T-cell (primary cell): ENCODE data around the gene FAM210B. TPM values are rescaled to one million over a fixed set of nuclear protein-coding genes. Genes with fewer than 3 reads are reported as not detected.

Experiments used
- ATAC-seq, 4 experiments: fragments of 200-7000 bp in 3 of 4; fragments of 150-1000 bp in 1 of 4; cut with Tn5 transposase; replicated peaks in 1 of 4; 1 replicate in 3 of 4; 2 replicates in 1 of 4; pipeline ENCODE4 v1.10.0; 2021; ENCODE audit warnings: moderate library complexity in 3 of 4, mild to moderate bottlenecking in 2 of 4, moderate number of reproducible peaks in 1 of 4
- CTCF ChIA-PET, 2 donors: fragments of 300-600 bp; sonication (Branson Sonifier 250); formaldehyde crosslinking; loops; one replicate each; lab custom pipeline; 2022; ENCODE audit warnings: antibody characterized with exemption in 2 of 2; lab: Charles Lee
- POLR2A ChIA-PET, 2 donors: fragments of 300-600 bp; sonication (Branson Sonifier 250); formaldehyde crosslinking; loops; one replicate each; lab custom pipeline; 2022; ENCODE audit warnings: antibody characterized with exemption in 2 of 2; lab: Charles Lee
- DNase-seq, 35 experiments: peaks; one replicate each; pipeline versions ENCODE4 v3.0.0 to v3.0.0-alpha.2; 2013 to 2023
- H3K27ac ChIP-seq: one replicate; pipeline ENCODE4 v1.5.1; 2013; ENCODE audit warnings: low read length
- H3K27me3 ChIP-seq, 2 experiments: replicated peaks in 1 of 2; 1 replicate in 1 of 2; 2 replicates in 1 of 2; pipeline versions ENCODE4 v1.6.1 to v1.7.0; 2013; ENCODE audit warnings: low read length in 1 of 2, mixed read lengths in 1 of 2; ENCODE audit not compliant: control insufficient read depth in 2 of 2, insufficient read depth in 2 of 2; ENCODE audit errors: extremely low read depth in 1 of 2
- H3K36me3 ChIP-seq, 2 donors: 1 replicate in 1 of 2; 2 replicates in 1 of 2; pipeline versions ENCODE4 v1.6.1 to v1.7.0; 2013; ENCODE audit warnings: low read length in 1 of 2; ENCODE audit not compliant: control insufficient read depth in 2 of 2, insufficient read depth in 1 of 2; ENCODE audit errors: extremely low read depth in 1 of 2
- H3K4me1 ChIP-seq, 2 experiments: 1 replicate in 1 of 2; 2 replicates in 1 of 2; pipeline versions ENCODE4 v1.6.1 to v1.7.0; 2013; ENCODE audit warnings: low read length in 2 of 2, mixed read lengths in 1 of 2; ENCODE audit not compliant: insufficient read depth in 2 of 2, control insufficient read depth in 1 of 2; ENCODE audit errors: extremely low read depth in 1 of 2
- H3K4me3 ChIP-seq, 2 donors: 1 replicate in 1 of 2; 2 replicates in 1 of 2; pipeline versions ENCODE4 v1.5.1 to v1.7.0; 2013; ENCODE audit warnings: mild to moderate bottlenecking in 2 of 2, low read length in 1 of 2, moderate library complexity in 1 of 2; ENCODE audit not compliant: control insufficient read depth in 1 of 2; ENCODE audit errors: extremely low read depth in 1 of 2
- H3K9me3 ChIP-seq: 2 replicates; pipeline ENCODE4 v1.7.0; 2013
- H3K27ac Mint-ChIP-seq, 2 donors: one replicate each; pipeline ENCODE4 v1.8.0; 2020 to 2021; ENCODE audit warnings: mild to moderate bottlenecking in 2 of 2, mixed read lengths in 2 of 2
- H3K27me3 Mint-ChIP-seq, 2 donors: one replicate each; pipeline ENCODE4 v1.8.0; 2021 to 2022; ENCODE audit warnings: mixed read lengths in 2 of 2
- H3K36me3 Mint-ChIP-seq: one replicate; pipeline ENCODE4 v1.8.0; 2021; ENCODE audit warnings: mixed read lengths
- H3K4me1 Mint-ChIP-seq, 3 donors: one replicate each; pipeline ENCODE4 v1.8.0; 2020 to 2022; ENCODE audit warnings: mixed read lengths in 3 of 3, mild to moderate bottlenecking in 1 of 3
- H3K4me3 Mint-ChIP-seq, 3 donors: one replicate each; pipeline ENCODE4 v1.8.0; 2020 to 2022; ENCODE audit warnings: mild to moderate bottlenecking in 3 of 3, mixed read lengths in 3 of 3, moderate library complexity in 3 of 3
- H3K9me3 Mint-ChIP-seq, 3 donors: one replicate each; pipeline ENCODE4 v1.8.0; 2020 to 2022; ENCODE audit warnings: mixed read lengths in 3 of 3
- WGBS: methylation state at CpG from one replicate; pipeline ENCODE4 v1.1.5; 2013; ENCODE audit warnings: missing lambda C conversion rate; ENCODE audit not compliant: insufficient coverage; 5-methylcytosine and 5-hydroxymethylcytosine counted together
- total RNA-seq, 35 experiments: library from RNA in 6 of 35; stranded (reverse) in 6 of 35; fragments of 120-200 nt in 1 of 35; gene quantifications; one replicate each; pipeline versions ENCODE4 v1.2.1 to v1.2.4 and lab custom pipeline; 2013 to 2026

Gene FAM210B, protein sequence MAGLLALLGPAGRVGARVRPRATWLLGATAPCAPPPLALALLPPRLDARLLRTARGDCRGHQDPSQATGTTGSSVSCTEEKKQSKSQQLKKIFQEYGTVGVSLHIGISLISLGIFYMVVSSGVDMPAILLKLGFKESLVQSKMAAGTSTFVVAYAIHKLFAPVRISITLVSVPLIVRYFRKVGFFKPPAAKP
- total RNA-seq (10 to 100 TPM; 17.2 to 23.9 (median 20.4) TPM), total RNA-seq (lab: John Stamatoyannopoulos, UW) (4.0 to 45.5 (median 25.1) reads per million in 29 experiments)
- total RNA-seq (2013), result 22.9 TPM

DNA sequence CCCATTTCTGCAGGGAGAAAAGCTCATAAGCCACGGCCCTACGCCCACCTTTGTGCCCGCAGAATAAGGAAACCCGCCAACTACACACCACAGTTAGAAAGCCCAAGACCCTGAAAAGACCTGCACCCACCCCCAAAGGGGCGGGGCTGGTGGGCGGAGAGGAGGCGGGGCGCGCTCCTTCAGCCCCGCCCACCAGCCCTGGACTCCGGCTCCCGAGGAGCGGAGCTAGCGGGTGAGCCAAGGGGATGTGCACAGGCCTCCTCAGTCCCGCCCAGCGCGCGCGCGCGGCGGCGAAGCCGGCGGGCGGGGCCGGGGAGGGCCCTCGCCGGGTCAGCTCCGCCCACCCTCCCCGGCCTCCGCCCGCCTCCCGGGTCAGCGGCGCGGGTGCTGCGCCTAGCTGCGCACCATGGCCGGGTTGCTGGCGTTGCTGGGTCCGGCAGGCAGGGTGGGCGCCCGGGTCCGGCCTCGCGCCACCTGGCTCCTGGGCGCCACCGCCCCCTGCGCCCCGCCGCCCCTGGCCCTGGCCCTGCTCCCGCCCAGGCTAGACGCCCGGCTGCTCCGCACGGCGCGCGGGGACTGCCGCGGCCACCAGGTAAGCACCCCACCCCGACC is at the start of gene FAM210B:
Gene FAM210B (plus strand): TSS at position 375 of the 612 bp plus-strand sequence. CDS start 32 bp downstream, at position 407.
- Mint-ChIP-seq H3K4me3 (peak within 1 kb of the TSS; percentile 87 to 89 (median 89)), H3K9me3 (no peaks in the 10 kb centered on the region), H3K27me3 (no peaks in the 10 kb centered on the region), H3K27ac (peak within 1 kb of the TSS; percentile 66 to 89), H3K4me1 (peaks cover 14 to 28% (median 24%) of the 10 kb centered on the region in 3 donors), H3K36me3 (no peaks in the 10 kb centered on the region)
- peak; percentile 57 to 91 (median 72) for DNase-seq
- ChIA-PET CTCF (interaction anchor here in 1 of 2 donors (0.6 to 2.3 kb wide), 4 partner anchors 34 to 1988 kb away, joined by 4 to 14 read pairs (median 4); partner anchors contain the start of genes AURKA and CSTF1), POLR2A (interaction anchor here (0.5 to 0.7 kb wide), 3 partner anchors 9 to 53 kb away, joined by 3 to 9 read pairs (median 3); partner anchors contain the start of genes AURKA (in 1 of the 2) and CASS4 (in 1 of the 2))
- no peaks in the 10 kb centered on the region for H3K27me3 ChIP-seq
- WGBS, result under 1% methylated on average over 59 of the region's 63 CpGs
- H3K4me3 ChIP-seq, result peak within 1 kb of the TSS; percentile 75 to 82
- H3K4me1 ChIP-seq, result peaks cover 0 to 19% of the 10 kb centered on the region in 2 experiments
- H3K27ac ChIP-seq, result no peak within 1 kb of the TSS
- no peaks in the 10 kb centered on the region for H3K9me3 ChIP-seq
- peak; percentile 99 to 100 (median 99) for ATAC-seq
- H3K36me3 ChIP-seq, result peaks cover 2 to 3% of the 10 kb centered on the region in 2 donors

DNA sequence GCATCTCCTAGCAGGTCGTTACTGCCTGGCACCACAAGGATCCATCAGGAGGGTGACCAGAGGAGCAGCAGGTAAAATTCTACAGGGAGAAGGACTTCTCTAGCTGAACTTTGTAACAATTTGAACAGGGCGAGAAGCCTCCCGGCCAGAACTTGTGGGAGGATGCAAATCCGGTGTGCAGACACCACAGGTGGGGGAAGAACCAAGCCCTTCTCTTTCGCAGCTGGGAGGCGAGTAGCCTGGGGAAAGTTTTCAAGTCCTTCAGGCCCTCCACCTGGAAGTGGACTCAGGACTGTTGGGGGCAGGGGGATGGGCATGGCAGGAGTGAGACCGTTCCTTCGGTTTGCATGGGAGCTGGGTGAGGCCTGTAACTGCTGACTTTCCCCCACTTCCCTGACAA is 42.7 kb upstream of the FAM210B start:
- ATAC-seq (no peak), DNase-seq (no peak)
- no peaks in the 10 kb centered on the region for H3K36me3 ChIP-seq
- Mint-ChIP-seq H3K4me3 (no peak overlapping the region), H3K27ac (no peak overlapping the region), H3K27me3 (peaks cover 22 to 27% of the 10 kb centered on the region in 2 donors), H3K4me1 (no peaks in the 10 kb centered on the region), H3K36me3 (peaks cover 2% of the 10 kb centered on the region), H3K9me3 (peaks cover 0 to 8% (median 5%) of the 10 kb centered on the region in 3 donors)
- peaks cover 0 to 9% of the 10 kb centered on the region in 2 experiments for H3K27me3 ChIP-seq
- ChIA-PET POLR2A (no interaction called here), CTCF (no interaction called here)
- H3K4me3 ChIP-seq, result no peak overlapping the region
- H3K4me1 ChIP-seq, result no peaks in the 10 kb centered on the region
- WGBS, result 59% methylated on average over 3 of the region's 8 CpGs
- no peaks in the 10 kb centered on the region for H3K9me3 ChIP-seq
- no peak overlapping the region for H3K27ac ChIP-seq

DNA sequence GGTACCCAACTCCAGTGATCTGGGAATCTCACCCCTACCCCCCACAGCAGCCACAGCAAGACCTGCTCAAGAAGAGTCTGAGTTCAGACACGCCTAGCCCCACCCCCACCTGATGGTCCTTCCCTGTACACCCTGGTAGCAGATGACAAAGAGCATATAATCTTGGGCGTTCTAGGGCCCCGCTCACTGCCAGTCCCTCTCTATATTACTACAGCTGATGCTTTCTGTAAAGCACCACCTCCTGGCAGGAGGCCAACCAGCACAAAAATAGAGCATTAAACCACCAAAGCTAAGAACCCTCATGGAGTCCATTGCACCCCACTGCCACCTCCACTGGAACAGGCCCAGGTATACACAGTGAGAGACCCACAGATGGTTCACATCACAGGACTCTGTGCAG is 42.3 kb upstream of the FAM210B start:
- Mint-ChIP-seq H3K36me3 (peaks cover 2% of the 10 kb centered on the region), H3K4me3 (no peak overlapping the region), H3K9me3 (peaks cover 0 to 8% (median 5%) of the 10 kb centered on the region in 3 donors), H3K27ac (no peak overlapping the region), H3K4me1 (no peaks in the 10 kb centered on the region), H3K27me3 (peaks cover 20 to 25% of the 10 kb centered on the region in 2 donors)
- H3K4me1 ChIP-seq, result no peaks in the 10 kb centered on the region
- H3K27ac ChIP-seq, result no peak overlapping the region
- H3K4me3 ChIP-seq, result no peak overlapping the region
- no peaks in the 10 kb centered on the region for H3K9me3 ChIP-seq
- no peak for DNase-seq
- ChIA-PET CTCF (no interaction called here), POLR2A (no interaction called here)
- no peaks in the 10 kb centered on the region for H3K36me3 ChIP-seq
- peaks cover 0 to 9% of the 10 kb centered on the region in 2 experiments for H3K27me3 ChIP-seq
- ATAC-seq, result no peak
- WGBS, result 44% methylated on average over 1 of the region's 3 CpGs

DNA sequence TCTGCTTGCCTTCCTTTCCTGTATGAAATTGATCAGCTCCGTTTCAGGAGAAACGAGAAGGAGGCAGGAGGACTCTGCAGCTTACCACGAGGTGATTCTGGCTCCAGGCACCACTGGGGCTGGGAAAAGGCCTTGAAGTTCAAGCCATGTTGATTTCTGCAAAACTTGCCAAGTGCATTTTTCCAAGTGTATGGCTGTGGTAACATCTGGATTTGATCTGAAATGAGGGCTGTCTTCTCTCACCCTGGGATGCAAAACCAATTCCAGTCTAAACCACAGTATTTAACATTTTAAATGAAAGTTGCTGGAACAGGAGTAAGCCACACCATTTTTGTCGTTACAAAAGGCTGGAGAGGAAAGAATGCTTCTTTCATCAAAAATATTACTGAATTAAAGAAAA is 36.1 kb upstream of the FAM210B start:
- peaks cover 25 to 39% of the 10 kb centered on the region in 2 donors for H3K27me3 Mint-ChIP-seq
- POLR2A ChIA-PET, result no interaction called here
- WGBS, result 11% methylated on average over 3 of the region's 4 CpGs

DNA sequence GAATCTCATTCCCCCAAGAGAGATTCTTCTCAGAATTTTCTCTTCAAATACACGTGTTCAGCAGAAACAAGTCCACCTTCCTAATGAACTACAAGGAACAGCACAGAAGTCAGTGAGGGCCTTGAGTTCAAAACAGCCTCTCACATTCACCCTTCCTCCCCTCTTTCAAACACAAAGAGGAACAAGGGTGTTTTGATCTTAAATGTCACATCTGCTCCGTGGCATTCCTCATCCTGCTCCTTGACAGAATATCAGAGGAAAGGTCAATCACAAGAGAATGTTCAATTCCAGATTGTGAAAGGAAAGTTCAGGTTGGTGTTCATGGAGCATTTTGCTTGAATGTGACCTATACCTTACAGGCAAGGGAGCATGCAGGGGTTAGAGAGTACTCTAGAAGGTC is 35.6 kb upstream of the FAM210B start:
- Histone ChIP-seq H3K36me3 (no peaks in the 10 kb centered on the region), H3K27me3 (peaks cover 2 to 17% of the 10 kb centered on the region in 2 experiments), H3K4me3 (no peak overlapping the region), H3K4me1 (no peaks in the 10 kb centered on the region), H3K27ac (no peak overlapping the region), H3K9me3 (no peaks in the 10 kb centered on the region)
- no CpG with 5 or more reads among the region's 2 CpGs for WGBS
- Mint-ChIP-seq H3K9me3 (no peaks in the 10 kb centered on the region), H3K27me3 (peaks cover 26 to 41% of the 10 kb centered on the region in 2 donors), H3K4me3 (no peak overlapping the region), H3K27ac (no peak overlapping the region), H3K4me1 (no peaks in the 10 kb centered on the region), H3K36me3 (no peaks in the 10 kb centered on the region)
- ChIA-PET POLR2A (no interaction called here), CTCF (no interaction called here)
- DNase-seq, result no peak
- ATAC-seq, result no peak

More for the DNA sequence above, 36.1 kb upstream of the FAM210B start:
- Mint-ChIP-seq H3K4me1 (no peaks in the 10 kb centered on the region), H3K36me3 (no peaks in the 10 kb centered on the region), H3K9me3 (no peaks in the 10 kb centered on the region), H3K4me3 (no peak overlapping the region), H3K27ac (no peak overlapping the region)
- DNase-seq (no peak), ATAC-seq (no peak)
- Histone ChIP-seq H3K4me3 (no peak overlapping the region), H3K4me1 (no peaks in the 10 kb centered on the region), H3K9me3 (no peaks in the 10 kb centered on the region), H3K27ac (no peak overlapping the region), H3K36me3 (no peaks in the 10 kb centered on the region), H3K27me3 (peaks cover 2 to 17% of the 10 kb centered on the region in 2 experiments)
- CTCF ChIA-PET, result no interaction called here

DNA sequence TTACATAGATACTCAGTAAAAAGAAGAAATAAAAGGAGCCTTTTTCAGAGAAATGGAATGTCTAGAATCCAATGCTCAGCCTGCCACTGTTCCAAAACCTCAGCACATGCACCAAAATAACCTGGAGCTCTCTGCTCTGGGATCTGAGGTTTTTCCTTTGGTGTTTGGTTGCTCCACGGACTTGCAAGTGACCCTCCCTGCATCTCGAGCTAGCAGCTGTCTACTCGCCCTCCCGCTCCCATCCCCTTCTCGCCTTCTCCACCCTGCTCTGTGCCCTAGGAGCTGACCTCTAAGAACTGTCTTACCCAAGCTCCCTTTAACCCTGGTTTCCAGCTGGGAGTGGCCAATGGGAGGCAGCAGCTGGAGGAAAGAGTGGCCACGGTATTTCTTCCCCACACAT is 35.1 kb upstream of the FAM210B start:
- Histone ChIP-seq H3K27me3 (peaks cover 2 to 17% of the 10 kb centered on the region in 2 experiments), H3K4me1 (no peaks in the 10 kb centered on the region), H3K9me3 (no peaks in the 10 kb centered on the region), H3K36me3 (no peaks in the 10 kb centered on the region), H3K27ac (no peak overlapping the region), H3K4me3 (no peak overlapping the region)
- no peak overlapping the region for H3K4me3 Mint-ChIP-seq
- peaks cover 24 to 41% of the 10 kb centered on the region in 2 donors for H3K27me3 Mint-ChIP-seq
- CTCF ChIA-PET, result no interaction called here
- 56% methylated on average over 4 of the region's 6 CpGs for WGBS
- no peaks in the 10 kb centered on the region for H3K9me3 Mint-ChIP-seq
- DNase-seq (no peak), ATAC-seq (no peak)
- no peaks in the 10 kb centered on the region for H3K4me1 Mint-ChIP-seq
- H3K27ac Mint-ChIP-seq, result no peak overlapping the region
- POLR2A ChIA-PET, result no interaction called here
- H3K36me3 Mint-ChIP-seq, result no peaks in the 10 kb centered on the region
